ENCODE data around the gene KDELR1. TPM values are rescaled to one million over a fixed set of nuclear protein-coding genes. Genes with fewer than 3 reads are reported as not detected.
"Not testable (repeated sequence)": the region's sequence is repeated elsewhere in the genome, so short reads cannot be mapped to it uniquely, and the experiment has no call there.

KDELR1 gene
- total RNA-seq, 1 donor from 2014 or later, result 47.7 TPM

DNA sequence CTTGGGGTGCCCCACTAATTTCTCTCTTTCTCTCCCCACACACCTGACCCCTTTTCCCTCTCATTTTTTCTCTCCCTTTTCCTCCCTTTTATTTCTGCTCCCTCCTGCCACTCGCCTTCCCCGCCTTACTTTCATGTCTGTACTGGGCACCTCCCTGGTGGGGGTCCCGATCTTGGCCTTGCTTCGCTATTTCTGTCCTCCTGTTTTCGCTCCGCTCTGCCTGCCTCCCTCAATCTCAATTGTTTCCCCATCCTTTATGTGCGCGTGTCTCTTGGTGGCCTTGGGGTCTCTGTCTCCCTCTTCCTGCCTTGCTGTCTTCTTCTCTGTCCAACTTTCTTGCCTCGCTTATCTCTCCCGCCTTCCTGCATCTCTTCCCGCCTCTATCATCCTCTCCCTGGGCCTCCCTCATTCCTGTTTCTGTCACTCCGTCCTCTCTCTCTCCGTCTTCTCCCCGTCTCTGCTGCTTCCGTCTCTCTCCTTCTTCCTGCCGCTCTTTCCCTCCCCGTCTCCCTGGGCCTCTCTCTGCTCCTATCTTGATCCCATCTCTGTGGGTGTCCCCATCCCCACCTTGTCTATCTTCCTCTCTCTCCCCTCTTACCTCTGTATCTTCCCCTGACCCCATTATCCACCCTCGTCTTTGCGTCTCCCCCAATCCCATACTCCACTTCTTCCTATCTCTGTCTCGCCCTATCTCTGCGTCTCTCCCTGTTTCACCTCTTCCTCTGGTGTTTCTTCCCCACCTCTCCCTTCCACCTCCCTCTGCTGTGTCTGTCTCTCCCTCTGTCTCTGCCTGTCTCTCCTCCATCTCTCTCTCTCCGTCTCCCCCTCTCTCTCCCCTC, 6.1 kb upstream of the KDELR1 start:
- DNase-seq (ENCODE audit: low spot score), result peak; percentile 72

DNA sequence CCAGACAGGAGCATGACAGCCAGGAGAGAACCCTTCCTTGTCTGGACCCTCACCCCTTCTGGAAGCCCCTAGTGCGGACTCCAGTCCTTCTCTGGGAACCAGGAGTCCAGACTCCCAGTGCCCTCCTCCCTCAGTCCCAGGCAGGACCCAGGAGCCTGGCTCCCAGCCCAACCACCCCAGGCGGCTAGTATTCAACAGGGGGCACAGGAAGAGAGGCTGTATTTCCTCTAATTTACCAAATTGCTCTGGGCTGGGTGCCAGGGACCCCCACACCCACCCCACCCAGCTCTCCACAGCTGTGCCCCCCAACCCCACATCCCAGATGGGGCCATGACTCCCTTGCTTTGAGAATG, 5.4 kb upstream of the KDELR1 start:
- DNase-seq (ENCODE audit: low spot score), result no peak

DNA sequence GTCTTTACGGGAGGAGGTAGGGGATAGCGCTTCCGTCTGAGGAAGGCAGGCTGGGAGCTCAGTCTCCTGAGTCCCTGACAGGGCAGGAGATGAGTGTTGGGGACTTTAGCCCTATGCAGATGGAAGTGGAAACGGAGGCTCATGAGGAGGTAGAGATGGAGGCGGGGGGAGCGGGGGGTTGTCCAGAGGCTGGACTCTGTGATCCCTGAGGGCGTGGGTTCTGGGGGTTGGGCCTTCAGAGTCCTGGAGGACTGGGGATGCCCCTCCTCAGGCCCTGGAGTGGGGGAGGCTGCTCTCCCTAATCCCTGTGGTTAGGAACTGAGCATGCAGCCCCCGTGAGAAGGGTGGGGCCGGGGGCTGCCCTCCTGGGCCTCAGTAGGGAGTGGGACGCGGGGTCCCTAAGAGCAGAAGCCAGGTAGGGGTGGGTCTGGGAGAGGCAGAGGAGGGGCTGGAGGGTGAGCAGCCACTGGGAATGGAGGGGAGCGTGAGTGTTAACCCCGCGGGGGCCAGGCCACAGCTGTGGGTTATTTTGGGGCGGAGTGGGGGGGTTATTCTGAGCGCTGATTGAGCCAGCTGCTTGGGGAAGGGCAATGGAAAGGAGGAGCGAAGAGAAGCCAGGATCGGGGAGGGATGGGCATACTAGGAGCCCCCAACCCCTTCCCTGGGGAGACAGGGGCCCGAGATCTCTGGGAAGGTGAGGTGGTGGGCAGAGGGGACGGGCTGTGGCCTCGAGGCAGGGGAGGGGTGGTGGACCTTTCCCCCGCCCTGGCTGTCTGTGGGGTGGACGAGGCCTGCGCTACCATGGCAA, 4.9 kb upstream of the KDELR1 start:
- DNase-seq (ENCODE audit: low spot score), result peak; percentile 91

GRCh38 chr19:48395499-48395898, 4.1 kb upstream of the KDELR1 start:
- no peak for DNase-seq (ENCODE audit: low spot score)

- no peak for DNase-seq (ENCODE audit: low spot score)
Observed at GRCh38 chr19:48395170-48395455, 3.8 kb upstream of the KDELR1 start.

GRCh38 chr19:48394331-48395169, 3.2 kb upstream of the KDELR1 start:
- no peak for DNase-seq (ENCODE audit: low spot score)

DNA sequence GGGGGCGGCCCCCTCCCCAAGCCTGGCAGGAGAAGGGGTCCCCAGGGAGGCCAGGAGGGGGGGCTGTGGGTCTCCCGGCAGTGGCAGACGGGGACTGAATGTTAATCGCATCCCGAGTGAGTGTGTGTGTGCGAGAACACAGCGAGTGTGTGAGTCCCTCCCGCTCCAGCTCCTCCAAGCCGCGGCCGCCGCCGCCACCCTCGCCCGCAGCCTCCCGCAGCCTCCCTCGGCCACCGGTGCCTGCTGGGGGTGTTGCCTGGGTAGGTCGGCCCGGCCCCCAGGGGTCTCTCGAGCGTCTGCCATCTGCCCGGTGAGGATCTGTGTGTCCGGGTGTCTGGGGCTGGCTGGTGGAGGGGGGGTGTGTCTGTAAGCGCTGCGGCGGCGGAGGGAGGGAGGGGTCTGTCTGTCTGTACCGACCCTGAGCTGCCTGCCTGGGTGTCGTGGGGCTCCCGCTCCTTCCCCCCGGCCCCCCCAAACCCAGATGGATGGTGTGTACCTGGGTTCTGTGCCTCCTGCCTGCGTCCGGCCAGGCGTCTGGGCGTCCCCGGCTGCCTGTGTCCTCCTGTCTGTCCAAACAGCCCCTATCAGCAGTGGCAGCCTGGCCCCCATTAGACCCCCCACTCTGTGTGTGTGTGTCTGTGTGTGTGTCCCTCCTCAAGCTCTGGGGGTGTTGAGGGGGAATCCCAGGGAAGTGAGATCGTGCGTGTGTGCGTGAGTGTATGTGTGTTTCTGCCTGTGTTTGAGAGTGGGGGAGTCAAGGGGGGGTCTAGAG, 2.4 kb upstream of the KDELR1 start, which contains the start of gene GRIN2D:
TSS of gene GRIN2D (plus strand) at position 110 of the 772 bp plus-strand sequence. CDS start 4,725 bp downstream, outside the sequence.
- peak; percentile 43 for DNase-seq (ENCODE audit: low spot score)

DNA sequence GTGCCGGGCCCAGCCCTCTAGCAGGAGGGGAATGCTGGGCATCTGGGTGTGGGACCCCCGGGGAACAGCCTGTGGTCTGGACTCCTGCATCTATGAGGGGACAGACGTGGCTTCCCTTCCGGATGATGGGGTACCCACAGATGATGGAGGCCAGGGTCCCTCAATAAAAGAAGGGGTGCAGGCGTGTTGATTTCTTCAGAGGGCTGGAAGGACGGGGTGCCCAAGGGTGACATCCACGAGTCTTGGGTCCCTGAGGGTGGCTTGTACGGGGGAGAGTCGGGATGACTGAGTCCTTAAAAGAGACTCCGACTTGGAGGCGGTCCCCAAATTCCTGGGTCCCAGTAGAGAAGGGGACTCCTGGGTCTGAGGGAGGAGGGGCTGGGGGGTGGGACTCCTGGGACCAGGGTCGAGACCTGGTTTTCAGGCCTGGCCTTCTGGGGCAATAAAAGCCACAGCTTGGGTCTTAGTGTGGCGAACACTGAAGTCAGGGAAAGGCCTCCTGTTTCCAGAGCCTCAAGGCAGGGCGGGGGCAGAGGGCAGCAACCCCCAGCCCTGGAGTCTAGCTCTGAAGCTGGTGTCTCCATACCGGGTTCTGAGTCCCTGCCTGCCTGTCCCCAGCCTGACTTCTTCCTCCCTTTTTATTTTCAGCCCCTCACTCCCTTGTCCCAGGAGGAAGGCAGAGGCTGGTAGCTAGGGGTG, 1.7 kb upstream of the KDELR1 start:
- no peak for DNase-seq (ENCODE audit: low spot score)

DNA sequence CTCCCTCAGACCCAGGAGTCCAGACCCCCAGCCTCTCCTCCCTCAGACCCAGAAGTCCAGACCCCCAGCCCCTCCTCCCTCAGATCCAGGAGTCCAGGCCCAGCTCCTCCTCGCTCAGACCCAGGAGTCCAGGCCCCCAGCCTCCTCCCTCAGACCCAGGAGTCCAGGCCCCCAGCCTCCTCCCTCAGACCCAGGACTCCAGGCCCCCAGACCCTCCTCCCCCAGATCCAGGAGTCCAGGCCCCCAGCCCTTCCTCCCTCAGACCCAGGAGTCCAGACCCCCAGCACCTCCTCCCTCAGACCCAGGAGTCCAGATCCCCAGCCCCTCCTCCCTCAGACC, 624 bp upstream of the KDELR1 start:
- not testable (repeated sequence) for DNase-seq (ENCODE audit: low spot score)

DNA sequence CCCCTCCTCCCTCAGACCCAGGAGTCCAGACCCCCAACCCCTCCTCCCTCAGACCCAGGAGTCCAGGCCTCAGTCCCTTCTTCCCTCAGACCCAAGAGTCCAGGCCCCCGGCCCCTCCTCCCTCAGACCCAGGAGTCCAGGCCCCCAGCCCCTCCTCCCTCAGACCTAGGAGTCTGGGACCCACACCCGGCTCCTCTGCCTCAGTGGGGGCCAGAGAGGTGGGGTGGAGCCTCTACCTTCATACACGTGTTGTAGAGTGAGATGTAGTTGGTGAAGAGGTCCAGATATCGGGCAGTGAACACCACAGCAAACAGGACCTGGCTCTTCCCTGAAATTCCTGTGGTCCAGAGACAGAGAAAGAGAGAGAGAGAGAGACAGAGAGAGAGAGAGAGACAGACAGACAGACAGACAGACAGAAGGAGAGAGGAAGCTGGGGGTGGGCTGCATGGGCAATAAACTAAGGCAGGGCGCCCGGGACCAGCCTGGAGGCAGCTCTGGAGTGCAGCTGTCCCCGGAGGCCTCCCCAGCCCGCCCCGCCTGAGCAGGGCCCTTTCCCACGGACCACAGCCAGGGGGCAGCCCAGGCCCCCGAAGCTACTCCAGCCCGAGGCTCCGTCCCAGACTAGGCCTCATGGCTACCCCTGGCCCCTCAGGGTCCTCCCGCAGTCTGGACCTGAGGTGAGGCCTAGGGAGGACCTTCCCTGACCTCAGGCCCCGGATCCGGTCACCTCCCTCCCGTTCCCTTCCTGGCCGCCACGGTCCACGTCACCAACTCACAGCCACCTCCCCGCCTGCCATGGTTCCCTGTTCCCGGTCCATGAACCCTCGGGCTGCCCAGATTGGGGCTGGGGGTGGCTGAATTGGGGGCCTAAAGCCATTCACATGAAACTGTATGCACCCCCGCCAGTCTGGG, 907 bp downstream of the KDELR1 start:
- peak; percentile 61 for DNase-seq (ENCODE audit: low spot score)

GRCh38 chr19:48386981-48387380, 4.4 kb downstream of the KDELR1 start:
- DNase-seq (ENCODE audit: low spot score), result no peak

DNA sequence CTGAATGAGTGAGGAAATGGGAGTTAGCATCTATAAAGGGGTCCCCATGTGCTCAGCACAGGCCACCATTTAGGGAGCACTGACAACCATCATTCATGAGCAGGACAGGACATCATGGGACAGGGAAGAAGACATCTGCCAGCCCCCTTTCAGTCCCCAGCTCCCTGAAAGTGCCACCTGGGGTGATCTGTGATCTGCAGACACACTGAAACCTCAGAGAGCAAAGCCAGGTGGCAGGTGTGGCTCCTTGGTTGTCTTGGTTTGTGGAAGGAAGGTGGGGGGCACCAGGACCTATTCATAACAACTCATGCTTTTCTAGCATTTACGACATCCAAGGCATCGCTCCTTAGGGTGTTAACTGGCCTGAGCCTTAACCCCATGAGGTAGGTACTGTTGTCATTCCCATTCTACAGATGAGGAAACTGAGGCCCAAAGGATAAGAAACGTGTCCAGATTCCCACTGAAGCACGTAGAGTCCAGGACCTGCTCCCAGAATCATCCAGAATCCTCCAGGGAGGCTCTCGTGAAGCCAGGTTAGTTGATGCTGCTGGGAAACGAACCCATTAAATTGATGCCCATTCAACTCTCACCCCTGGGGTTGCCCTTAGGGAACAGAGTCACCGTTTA, 5.8 kb downstream of the KDELR1 start:
- no peak for DNase-seq (ENCODE audit: low spot score)

GRCh38 chr19:48382286-48382685, 9.1 kb downstream of the KDELR1 start:
- DNase-seq (ENCODE audit: low spot score), result no peak

DNA sequence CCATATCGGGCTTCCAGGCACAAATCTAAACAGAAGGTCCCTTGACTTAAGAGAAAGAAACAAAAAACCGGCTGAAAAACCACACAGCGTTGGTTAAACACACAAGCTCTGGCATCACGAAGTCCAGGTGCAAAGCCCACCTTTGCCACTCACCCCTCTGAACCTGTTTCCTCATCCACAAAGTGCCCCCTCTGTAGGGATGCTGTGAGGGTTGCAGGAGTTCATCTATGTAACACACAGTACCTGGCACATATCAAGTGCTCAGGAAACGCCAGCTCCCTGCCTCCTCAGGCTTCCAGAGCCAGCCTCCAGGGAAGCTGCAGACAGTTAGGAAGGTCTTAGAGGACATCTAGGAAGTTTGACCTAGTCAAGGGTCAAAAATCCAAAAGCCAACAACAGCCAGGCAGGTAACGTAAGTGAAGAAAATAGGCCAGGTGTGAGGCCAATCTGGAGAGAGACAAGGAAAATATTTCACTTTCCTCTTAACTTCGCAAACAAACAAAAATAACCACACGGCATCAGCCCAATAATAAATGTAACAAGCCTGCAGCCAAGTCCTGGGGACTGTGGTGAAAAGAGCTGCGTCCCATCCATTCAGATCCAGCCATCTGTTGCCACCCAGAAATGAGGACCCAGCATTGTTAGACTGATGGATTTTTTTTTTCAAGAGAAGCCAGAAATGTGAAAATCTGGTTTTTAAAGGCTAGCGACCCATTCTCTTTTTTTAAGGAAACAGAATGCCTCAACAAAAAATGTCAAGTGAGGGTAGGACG, 10.0 kb downstream of the KDELR1 start:
- DNase-seq (ENCODE audit: low spot score), result no peak

DNA sequence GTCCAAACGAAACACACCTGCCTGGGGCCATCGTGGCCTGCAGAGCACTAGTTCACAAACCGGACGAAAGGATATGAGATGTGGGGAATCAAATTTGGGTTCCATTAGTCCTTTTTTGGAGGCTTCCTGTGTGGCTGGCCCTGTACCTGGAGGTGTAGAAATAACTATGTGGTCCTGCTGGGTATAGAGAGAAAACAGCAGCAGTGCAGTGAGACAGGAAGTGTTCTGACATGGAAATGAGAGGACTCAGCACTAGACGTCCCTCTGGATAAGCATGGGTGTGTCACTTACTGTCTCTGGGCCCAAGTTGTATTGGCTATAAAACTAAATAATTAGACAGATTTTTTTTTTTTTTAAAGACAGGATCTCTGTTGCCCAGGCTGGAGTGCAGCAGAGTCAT, 12.3 kb downstream of the KDELR1 start:
- no peak for DNase-seq (ENCODE audit: low spot score)

DNA sequence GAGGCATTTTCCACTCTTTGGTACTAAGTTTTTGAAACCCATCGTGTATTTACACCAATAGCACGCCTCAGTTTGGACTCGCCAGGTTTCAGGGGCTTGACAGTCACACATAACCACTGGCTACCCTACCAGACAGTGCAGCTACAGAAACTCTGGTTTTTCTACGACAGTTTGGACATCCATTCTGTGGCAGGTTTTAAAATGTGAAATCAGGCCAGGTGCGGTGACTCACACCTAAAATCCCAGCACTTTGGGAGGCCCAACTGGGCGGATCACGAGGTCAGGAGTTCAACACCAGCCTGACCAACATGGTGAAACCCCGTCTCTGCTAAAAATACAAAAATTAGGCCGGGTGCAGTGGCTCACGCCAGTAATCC, 13.2 kb downstream of the KDELR1 start:
- no peak for DNase-seq (ENCODE audit: low spot score)

- DNase-seq (ENCODE audit: low spot score), result no peak
Observed at GRCh38 chr19:48373567-48373966, 17.8 kb downstream of the KDELR1 start.

- no peak for DNase-seq (ENCODE audit: low spot score)
Observed at GRCh38 chr19:48372904-48373303, 18.4 kb downstream of the KDELR1 start.

DNA sequence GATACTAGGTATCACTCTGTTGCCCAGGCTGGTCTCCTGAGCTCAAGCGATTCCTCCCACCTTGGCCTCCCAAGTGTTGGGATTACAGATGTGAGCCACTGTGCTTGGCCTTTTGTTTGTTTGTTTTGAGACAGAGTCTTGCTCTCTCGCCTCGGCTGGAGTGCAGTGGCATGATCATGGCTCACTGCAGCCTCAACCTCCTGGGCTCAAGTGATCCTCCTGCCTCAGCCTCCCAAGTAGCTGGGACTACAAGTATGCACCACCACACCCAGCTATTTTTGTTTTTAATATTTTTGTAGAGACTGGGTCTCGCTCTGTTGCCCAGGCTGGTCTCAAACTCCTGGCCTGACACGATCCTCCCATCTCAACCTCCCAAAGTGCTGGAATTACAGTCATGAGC, 19.6 kb downstream of the KDELR1 start:
- not testable (repeated sequence) for DNase-seq (ENCODE audit: low spot score)
